CD1c-positive myeloid dendritic cell (primary cell): ENCODE data around the gene S1PR1.
"Not testable (repeated sequence)": the region's sequence is repeated elsewhere in the genome, so short reads cannot be mapped to it uniquely, and the experiment has no call there.

Experiments used
- DNase-seq: peaks from one replicate; pipeline ENCODE4 v3.0.0-alpha.2; 2016; ENCODE audit errors: extremely low spot score

Gene S1PR1

GRCh38 chr1:101236516-101237228, at the start of gene S1PR1:
Gene S1PR1 (plus strand): TSS chr1:101237019. CDS start chr1:101238985, 1,966 bp downstream.
- DNase-seq = peak; percentile 50

- peak; percentile 43 for DNase-seq
Observed at GRCh38 chr1:101187297-101187696, 49.5 kb upstream of the S1PR1 start.

- DNase-seq = no peak
Observed at GRCh38 chr1:101188331-101188730, 48.5 kb upstream of the S1PR1 start.

GRCh38 chr1:101188968-101189367, 47.9 kb upstream of the S1PR1 start:
- not testable (repeated sequence) for DNase-seq

- no peak for DNase-seq
Observed at GRCh38 chr1:101190441-101190840, 46.4 kb upstream of the S1PR1 start.

- peak; percentile 57 for DNase-seq
Observed at GRCh38 chr1:101191049-101191448, 45.8 kb upstream of the S1PR1 start.

GRCh38 chr1:101193733-101194169, 43.1 kb upstream of the S1PR1 start:
- peak; percentile 12 for DNase-seq

GRCh38 chr1:101194746-101195145, 42.1 kb upstream of the S1PR1 start:
- DNase-seq = no peak

- DNase-seq = no peak
Observed at GRCh38 chr1:101196668-101197067, 40.2 kb upstream of the S1PR1 start.

GRCh38 chr1:101198842-101199636, 37.8 kb upstream of the S1PR1 start:
- DNase-seq = peak; percentile 25

- no peak for DNase-seq
Observed at GRCh38 chr1:101199637-101199982, 37.2 kb upstream of the S1PR1 start.

- no peak for DNase-seq
Observed at GRCh38 chr1:101200513-101200912, 36.3 kb upstream of the S1PR1 start.

GRCh38 chr1:101203820-101204540, 32.8 kb upstream of the S1PR1 start:
- DNase-seq = no peak

GRCh38 chr1:101205457-101205856, 31.4 kb upstream of the S1PR1 start:
- DNase-seq = no peak

GRCh38 chr1:101206139-101206538, 30.7 kb upstream of the S1PR1 start:
- DNase-seq = not testable (repeated sequence)

- not testable (repeated sequence) for DNase-seq
Observed at GRCh38 chr1:101207271-101207670, 29.5 kb upstream of the S1PR1 start.

- DNase-seq = no peak
Observed at GRCh38 chr1:101207891-101208290, 28.9 kb upstream of the S1PR1 start.

GRCh38 chr1:101215363-101216011, 21.3 kb upstream of the S1PR1 start:
- no peak for DNase-seq

GRCh38 chr1:101216623-101217022, 20.2 kb upstream of the S1PR1 start:
- no peak for DNase-seq

- no peak for DNase-seq
Observed at GRCh38 chr1:101217148-101217547, 19.7 kb upstream of the S1PR1 start.

- DNase-seq = not testable (repeated sequence)
Observed at GRCh38 chr1:101218968-101219367, 17.9 kb upstream of the S1PR1 start.
